ENCODE data around the gene SLC6A2.
"Not testable (repeated sequence)": the region's sequence is repeated elsewhere in the genome, so short reads cannot be mapped to it uniquely, and the experiment has no call there.

The SLC6A2 gene

DNA sequence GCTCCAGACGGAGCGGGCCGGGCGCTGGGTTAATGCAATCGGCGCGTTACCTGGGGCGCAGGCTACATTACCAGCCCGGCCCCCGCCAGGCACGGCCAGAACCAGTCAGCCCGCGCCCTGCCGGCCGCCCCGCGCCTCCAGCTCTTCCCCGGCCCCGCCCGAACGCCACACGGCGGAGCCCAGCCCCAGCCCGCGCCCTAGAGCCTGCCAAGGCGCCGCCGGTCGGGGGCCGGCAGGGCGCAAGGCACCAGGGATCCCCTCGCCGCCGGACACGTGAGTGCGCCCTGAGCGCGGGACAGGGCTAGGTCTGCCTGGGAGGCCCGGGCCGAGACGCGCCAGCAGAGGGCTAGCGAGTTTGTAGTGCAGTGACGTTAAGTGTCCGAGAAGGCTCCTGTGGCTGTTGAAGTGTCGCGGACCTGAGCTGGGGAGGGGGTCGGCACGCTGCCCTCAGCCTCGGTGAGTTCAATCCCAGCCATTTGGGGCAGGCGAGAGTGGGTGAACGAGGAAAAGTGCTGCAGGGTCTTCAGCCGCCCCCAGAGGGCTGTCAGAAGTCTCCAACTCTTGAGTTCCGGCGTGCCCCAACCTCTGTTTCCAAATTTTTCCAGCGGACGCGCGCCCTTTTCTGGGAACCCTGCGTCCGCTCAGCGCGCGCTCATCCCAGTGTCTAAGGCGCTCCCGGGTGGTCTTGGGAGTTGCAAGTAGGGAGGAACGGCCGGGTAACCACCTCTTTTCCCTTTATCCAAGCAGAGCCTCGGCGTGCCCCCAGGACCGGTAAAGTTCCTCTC, at the start of gene SLC6A2:
SLC6A2 (plus strand) TSS at position 92 of the 785 bp plus-strand sequence. CDS start 707 bp downstream, outside the sequence.
- DNase-seq = no peak

DNA sequence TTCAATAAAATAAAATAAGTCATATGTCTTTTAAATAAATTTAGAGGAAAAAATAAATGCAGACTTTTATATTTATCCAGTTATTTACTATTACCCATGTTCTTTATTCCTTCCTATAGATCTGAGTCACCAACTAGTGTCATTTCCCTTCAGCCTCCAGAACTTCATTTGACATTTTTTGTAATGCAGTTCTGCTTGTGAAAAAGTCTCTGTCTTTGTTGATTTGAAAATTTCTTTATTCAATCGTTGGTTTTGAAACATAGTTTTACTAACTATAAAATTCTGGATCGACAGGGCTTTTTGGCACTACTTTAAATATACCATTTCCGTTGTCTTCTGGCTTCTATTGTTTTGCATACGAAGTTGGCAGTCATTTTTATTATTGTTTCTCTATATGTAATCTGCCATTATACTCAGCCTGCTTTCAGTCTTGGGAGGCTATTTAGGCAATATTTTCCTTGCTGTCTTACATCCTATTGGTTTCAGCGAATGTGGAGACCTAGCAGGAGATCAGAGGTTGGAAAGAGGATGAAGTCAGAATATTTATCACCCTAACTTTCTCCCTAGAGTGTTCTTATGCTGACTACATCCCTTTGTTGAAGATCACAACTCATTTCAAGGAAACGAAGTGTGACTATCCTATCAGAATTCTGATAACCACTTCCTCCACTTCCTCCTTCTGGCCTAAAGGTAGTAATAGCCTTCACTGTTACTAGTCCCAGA, 42.0 kb upstream of the SLC6A2 start:
- no peak for DNase-seq

DNA sequence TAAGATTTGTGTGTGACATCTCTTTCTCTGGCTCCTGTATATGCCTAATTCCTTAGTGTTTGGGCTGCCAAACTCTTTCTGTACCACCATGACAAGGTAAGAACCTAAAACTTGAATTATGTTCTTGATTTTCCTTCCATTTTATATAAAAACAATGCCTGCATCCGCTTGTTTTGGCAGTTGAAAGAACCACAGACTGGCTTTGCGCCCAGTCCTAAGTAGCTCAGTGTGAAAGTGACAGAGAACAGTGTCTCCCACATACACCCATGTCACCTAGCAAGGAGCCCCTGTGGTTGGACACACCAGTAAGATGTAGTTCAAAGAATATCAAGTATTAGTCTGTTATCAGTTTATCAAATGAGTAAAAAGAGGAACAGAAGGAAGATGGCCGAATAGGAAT, 40.7 kb upstream of the SLC6A2 start:
- no peak for DNase-seq

DNA sequence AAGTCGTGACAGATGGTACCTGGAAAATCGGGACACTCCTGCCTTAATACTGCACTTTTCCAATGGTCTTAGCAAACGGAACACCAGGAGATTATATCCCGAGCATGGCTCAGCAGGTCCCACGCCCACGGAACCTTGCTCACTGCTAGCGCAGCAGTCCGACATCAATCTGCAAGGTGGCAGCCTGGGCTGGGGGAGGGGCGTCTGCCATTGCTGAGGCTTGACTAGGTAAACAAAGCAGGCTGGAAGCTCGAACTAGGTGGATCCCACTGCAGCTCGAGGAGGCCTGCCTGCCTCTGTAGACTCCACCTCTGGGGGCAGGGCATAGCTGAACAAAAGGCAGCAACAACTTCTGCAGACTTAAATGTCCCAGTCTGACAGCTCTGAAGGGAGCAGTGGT, 40.1 kb upstream of the SLC6A2 start:
- DNase-seq = not testable (repeated sequence)

DNA sequence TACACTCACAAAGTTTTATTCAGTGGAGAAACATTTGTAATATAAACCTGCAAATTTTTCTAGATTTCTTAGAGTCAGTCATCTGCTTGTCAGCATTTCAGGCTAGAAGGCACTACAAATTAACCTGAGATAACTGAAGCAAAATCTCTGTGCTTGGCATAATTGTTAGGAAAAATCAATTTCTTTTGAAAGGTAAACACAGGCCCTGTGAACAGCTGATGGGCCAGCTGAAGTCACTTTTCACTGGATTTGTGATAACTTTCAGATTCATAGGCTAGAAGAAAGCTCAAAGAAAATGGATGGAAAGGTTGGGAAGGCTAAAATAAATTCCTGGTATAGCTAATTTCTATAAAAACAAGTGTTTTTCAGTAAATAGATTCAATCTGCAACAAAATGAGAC, 34.0 kb upstream of the SLC6A2 start:
- no peak for DNase-seq

DNA sequence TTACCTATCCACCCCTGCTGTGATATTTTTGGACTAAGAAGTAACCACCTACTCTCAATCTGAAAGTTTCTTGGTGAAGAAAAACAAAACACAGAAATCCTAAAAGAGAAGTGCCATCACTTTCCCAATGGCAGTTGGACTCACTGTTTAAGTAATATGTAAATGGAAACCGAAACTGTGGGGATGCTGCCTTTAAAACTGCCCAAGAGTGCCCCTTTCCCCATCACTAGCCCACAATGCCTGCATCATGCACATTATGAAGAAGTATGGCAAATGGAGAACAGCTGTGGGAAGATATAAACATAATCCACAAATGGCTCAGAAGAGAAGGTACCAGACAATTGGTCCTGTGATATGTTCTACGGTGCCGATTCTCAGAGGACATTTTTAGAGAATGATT, 33.5 kb upstream of the SLC6A2 start:
- DNase-seq = no peak

DNA sequence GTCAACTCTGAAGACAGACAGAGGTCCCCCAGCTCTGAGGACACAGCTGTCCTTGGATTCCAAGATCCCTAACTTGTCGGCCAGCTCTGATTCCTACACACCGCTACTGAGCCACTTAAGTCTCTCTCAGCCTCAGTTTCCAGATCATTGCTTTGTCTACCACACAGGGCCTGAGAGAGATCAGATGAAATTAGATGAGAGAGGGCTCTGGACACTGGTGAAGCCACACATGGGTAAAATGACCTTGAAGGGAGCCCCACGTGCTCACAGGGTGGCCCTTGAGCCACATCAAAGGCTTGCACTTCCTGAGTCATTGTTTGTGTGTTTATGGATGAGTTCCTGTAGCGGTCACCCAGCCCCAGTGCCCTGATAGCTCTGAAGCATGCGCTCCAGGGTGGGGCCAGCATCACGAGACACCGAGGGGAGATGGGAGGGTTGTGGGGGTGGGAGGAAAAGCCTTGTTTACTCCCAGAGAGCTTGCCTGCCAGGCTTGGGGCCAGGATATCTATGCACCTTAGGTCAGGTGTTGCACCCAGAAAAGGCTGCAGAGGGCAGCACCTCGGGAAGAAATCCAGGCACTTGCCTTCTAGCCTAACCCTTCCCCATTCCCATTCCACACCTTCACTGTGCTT, 32.7 kb upstream of the SLC6A2 start:
- no peak for DNase-seq

DNA sequence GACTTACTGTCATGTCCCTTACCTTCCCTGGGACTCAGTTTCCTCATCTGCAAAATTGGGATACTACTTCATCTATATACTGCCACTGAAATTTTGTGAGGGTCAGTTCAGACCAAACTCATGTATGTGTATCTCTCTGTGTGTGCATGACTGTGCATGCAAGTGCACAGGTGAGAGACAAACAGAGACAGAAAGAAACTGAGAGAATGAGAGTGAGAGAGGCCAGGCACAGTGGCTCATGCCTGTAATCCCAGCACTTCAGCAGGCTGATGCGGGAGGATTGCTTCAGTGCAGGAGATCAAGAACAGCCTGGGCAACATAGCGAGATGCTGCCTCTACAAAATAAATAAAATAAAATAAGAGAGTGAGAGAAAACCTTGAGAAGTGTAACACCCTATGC, 32.1 kb upstream of the SLC6A2 start:
- no peak for DNase-seq

DNA sequence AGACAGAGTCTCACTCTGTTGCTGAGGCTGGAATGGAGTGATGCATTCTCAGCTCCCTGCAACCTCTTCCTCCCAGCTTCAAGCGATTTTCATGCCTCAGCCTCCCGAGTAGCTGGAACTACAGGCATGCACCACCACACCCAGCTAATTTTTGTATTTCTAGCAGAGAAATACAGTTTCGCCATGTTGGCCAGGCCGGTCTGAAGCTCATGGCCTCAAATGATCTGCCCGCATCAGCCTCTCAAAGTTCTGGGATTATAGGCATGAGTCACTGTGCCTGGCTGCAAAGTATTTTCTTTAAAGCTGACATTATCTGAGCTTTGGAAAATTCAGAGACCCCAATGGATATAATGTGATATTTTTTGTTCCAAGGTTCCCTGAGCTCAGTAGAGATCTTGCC, 31.1 kb upstream of the SLC6A2 start:
- DNase-seq = no peak

DNA sequence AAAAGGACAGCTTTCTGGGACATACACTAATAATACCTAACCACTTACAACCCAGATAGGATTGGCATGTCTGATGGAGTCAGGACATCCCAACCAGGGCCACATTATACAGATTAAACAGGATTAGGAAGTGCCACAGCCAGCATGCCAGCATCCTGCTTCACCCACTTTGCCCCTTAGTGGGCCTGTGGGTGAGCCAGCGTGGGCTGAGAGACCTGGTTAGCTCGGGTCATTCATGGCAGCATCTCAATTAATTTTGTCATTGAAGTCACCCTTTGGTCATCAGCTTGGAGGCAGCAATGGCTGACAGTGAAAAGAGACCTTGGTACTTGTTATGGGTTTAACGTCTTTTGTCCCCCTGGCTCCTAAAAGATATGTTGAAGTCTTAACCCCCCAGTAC, 29.9 kb upstream of the SLC6A2 start:
- DNase-seq = no peak

DNA sequence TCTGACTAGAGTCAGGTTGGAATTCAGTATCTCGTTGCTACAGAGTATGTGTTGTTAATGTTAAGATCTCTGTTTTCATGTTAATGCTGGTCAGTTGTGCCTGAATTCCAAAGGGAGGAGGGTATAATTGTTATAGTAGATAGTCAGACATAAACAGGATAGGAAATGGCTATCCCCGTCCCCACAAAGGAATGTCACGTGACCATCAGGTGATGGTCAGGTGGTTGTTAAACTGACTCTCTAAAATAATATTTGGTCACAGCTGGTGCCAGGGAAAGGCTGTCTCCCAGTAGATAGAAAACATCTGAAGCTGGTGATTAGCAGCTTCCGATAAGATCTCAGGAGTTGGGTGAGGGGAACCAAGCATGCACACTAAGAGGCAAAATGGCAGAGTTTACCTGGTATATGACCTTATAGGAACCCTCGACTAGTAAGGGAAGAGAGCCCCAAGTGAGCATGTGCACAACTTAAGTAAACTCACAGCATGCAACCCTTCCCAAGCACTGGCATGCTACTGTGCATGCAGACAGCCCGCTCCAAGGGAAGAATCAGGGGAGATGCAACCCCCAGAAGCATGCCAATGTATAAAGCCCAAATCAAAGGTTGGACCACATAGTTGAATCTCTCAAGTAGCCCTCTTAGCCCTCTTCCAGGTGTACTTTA, 27.4 kb upstream of the SLC6A2 start:
- no peak for DNase-seq

DNA sequence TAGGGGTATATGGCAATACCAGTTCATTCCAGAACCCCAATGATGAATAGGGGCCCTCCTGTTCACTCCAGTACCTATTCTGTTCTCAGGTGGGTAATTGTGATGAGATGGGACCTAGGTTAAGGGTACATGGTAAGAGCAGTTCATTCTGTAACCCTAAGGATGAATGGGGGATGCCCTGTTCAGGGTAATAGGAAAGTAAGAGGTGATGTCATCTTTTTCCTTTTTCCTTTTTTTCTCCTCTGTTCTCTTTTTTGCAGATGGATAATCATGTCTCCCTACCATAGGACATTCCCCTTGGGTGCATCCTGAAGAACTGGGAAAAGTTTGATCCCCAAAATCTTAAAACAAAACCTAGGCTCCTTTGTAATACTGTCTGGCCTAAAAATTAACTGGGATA, 25.0 kb upstream of the SLC6A2 start:
- DNase-seq = no peak

DNA sequence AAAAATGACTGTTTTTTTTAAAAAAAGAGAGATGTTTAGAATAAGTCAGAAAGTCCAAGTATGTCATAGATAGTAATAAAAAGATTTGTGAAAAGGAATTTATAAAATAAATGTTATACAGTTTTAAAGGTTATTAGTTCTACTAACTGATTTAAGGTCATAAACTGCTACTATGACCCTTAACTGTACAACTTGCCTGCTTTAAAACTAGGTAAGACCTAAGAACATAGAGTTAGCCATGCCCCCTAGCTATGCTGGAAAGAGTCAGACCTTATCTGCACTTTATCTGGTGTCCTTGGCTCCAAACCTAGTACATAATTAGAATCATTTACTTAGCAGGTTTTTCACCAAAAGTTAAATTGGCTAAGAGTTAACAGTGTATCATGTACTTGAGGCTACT, 23.5 kb upstream of the SLC6A2 start:
- no peak for DNase-seq

DNA sequence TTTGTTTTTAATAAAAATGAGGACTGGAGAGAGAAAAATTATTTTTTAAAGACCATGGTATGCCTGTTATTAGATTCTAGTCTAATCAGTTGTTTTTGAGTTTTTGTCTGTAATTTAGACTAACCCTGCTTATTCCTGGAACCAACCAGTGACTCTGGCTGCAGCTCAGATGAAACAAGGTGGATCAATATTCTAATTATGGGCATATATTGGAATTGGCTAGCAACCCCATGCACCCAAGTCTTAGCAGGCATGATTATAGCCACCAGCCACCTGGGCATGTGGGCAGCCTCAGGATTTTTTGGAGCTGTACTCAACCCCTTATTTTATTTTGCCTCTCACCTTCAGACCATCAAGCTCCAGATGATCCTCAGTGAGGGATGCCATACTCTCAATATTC, 21.6 kb upstream of the SLC6A2 start:
- DNase-seq = no peak

DNA sequence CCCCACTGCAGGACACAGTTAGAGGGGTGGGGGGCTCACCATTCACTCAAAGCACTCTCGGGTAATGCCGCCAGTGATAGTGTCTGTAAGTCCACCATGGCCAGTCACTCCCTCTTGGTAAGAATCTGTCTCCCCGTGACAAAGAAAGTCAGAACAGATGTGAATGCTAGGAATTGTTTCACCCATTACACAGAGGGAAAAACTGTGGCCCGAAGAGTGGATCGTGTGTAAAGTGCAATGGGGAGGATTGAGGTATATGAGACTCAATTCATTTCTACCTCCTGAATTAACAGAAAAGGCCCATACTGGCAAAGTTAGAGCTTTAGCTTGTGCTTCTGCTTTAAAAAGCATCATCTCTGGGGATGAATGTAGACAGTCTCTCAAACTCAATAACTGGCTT, 17.5 kb upstream of the SLC6A2 start:
- no peak for DNase-seq

DNA sequence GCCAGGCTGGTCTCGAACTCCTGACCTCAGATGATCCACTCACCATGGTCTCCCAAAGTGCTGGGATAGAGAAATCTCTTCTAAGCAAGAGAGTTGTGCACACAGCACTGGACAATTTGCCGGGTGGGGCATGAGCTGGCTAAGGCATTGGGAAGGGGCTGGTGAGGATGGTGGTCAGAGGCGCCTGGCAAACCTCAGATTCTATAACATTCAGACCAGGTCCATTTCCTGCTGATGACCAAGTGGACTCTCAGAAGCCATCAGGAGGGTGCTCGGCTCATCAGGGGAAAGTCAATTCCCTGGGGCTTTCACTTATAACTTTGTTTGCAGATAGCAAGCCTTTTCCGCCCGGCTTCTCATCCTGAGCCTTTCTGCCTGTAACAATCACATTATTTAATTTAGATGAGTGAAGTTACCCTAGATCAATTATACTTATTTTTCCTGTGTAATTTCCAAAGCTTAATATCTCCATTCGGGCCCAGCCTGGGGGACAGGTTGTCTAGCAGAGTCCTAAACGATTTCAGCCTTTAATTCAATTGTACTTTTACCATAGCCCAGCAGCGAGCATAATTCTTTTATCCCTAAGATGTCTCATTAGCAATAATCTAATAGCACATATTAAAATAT, 15.0 kb upstream of the SLC6A2 start:
- no peak for DNase-seq

DNA sequence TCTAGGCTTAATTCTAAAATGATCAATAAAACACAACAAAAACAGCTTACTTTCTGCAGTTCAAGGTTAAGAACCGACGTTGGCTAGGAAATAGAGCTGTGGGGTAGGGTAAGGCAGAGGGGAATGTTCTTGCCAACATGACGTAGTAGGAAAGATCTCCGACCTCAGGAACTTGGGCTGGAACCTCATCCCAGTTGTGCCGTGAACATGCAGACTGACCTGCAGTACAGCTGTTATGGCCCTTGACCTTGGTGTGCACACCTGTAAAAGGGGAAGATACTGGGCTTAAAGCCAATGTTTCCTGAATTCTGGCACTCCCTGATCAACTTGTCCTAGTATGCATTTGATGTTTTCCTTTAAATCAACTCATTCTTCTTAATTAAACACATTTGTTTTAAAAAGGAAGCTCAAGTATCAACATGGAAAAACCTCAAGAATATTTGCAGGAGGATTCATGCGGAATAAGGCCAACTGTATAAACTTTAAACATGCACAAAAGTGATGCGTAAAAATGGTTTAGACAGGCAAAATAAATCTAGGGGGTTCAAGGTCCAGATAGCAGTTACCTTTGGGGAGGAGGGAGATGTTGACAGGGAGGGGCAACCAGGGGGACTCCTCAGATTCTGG, 14.2 kb upstream of the SLC6A2 start:
- DNase-seq = no peak

DNA sequence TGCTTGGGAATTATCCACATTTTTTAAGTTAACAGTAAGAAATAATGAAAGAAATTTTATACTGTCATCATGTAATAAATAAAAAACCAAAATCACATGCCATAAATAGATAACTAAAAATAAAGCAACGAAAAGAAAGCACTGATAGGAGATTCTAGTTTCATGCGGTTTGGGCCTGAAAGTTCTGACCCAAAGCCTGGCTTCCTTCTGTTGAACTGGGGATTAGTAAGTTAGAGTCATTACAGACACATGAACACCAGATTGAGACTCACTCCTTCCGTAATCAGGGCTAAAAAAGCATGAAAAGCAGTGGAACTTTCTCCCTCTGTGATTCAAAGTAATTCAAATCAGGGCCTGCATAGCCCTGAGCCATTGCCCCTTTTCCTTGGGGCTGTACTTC, 13.2 kb upstream of the SLC6A2 start:
- DNase-seq = no peak

DNA sequence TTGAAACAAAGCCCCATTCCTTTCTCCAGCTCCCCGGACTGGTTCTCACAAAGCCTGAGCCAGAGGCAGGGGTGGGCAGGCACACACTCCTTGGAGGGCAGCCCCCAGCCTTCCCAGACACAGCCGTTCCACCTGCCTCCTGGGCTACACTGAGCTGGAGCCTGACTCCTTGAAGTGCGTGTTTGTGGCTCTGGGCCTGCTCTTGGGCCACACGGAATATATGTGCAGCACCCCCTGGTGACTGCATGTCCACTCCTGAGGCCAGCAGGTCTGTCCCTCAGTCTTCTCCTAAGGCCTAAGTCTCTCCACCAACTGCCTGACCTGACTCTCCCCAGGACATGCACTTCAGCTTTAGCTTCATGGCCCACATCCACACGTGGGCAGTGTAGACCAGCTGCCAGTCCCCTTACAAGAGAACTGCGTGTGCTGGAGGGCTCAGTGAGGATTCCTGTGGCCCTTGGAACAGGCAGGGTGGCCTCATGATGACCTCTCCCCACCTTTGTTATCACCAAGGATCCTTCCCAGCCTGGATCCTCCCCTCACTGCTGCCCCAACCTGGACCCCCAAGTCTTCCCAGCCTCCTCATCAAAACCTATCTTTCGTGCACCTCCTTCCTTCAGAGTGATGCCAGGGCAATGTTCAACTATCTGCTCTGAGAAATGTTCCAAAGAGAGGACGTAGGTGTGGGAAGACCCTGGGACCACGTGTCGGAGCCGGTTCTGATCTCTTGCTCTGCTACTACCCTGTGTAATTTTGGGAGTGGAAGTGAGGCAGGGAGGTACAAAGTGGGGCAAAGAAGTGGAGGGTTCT, 12.4 kb upstream of the SLC6A2 start:
- DNase-seq = no peak

DNA sequence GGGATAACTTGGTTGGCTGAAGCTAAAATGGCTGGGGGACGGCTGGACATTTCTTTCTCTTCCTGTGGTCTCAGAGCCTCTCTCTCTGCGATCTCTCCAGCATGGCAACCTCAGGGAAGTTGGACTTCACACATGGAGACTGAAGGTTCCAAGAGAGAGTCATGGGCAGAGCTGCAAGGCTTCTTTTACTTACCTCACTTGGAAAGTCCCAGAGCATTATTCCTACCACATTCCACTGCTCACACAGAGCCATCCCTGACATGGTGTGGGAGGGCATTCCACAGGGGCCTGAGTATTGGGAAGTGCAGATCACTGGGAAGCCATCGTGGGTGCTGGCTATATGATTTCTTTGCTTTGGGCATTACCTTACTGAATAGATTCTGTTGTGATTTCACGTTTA, 9.8 kb upstream of the SLC6A2 start:
- DNase-seq = no peak

DNA sequence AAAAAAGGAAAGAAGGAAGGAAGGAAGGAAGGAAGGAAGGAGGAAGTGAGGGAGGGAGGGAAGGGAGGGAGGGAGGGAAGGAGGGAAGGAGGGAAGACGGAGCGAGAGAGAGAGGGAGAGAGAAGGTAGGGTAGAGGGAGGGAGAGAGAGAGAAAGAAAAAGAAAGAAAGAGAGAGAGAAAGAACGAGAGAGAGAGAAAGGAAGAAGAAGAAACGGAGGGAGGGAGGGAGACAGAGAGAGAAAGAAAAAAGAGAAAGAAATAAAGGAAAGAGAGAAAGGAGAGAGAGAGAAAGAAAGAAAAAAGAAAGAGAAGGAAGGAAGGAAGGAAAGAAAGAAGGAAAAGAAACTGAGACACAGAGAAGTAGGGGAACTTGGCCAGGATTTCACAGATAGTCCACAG, 8.4 kb upstream of the SLC6A2 start:
- DNase-seq = no peak

DNA sequence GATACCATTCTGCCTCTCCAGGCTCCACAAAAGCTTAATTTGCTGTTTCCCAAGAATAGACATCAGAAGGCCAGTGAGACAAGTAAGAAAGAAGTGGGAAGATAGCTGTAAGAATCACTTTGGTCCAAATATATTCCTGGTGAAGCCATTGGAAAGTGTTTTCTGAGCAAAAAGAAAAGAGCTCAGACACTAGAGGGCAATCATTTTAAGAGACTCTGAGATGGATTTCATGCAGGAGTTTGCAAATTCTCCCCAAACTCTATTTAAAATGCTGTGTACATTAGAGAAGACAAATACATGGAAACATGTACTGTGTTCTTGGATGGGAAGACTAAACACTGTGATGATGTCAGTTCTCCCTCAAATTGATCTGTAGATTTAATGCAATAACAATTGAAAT, 8.0 kb upstream of the SLC6A2 start:
- no peak for DNase-seq
